ENCODE measurements around the gene ABT1.

The ABT1 gene

DNA sequence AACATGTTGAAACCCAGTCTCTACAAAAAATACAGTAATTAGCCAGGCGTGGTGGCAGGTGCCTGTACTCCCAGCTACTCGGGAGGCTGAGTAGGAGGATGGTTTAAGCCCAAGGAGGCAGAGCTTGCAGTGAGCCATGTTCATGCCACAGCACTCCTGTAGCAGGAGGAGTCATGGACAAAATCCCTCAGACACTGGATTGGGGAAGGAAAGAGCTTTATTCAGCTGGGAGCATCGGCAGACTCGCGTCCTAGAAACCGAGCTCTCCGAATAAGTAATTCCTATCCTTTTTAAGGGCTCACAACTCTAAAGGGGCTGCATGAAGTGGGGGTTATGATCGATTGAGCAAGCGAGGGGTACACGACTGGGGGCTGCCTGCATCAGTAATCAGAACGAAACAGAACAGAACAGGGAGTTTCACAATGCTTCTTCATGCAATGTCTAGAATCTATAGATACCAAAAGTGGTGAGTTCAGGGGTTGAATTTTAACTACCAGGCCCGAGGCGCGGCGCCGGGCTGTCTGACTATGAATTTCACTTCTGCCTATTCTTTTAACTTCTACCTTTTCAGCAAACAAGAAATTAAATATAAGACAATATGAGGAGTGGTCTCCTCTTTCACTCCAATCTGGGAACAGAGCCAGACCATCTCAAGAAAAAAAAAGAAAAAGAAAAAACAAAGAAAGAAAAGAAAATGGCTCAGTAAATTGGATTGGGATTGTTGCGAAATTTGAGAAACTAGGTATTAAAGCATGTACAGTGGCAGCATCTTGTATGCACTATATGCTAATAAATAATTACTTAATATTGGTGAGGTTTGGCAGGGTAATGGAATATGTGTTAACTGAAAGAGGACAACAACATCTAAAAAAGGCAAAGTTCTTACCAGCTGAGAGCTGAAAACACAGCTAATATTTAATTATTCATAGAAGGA is 35.0 kb upstream of the ABT1 start:
- TF ChIP-seq, protein P1, sequence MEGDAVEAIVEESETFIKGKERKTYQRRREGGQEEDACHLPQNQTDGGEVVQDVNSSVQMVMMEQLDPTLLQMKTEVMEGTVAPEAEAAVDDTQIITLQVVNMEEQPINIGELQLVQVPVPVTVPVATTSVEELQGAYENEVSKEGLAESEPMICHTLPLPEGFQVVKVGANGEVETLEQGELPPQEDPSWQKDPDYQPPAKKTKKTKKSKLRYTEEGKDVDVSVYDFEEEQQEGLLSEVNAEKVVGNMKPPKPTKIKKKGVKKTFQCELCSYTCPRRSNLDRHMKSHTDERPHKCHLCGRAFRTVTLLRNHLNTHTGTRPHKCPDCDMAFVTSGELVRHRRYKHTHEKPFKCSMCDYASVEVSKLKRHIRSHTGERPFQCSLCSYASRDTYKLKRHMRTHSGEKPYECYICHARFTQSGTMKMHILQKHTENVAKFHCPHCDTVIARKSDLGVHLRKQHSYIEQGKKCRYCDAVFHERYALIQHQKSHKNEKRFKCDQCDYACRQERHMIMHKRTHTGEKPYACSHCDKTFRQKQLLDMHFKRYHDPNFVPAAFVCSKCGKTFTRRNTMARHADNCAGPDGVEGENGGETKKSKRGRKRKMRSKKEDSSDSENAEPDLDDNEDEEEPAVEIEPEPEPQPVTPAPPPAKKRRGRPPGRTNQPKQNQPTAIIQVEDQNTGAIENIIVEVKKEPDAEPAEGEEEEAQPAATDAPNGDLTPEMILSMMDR (IDR thresholded peaks at IDR 0.05; ENCODE audit: low read depth, low read length): no peak
- H3K4me3 ChIP-seq (replicated peaks in 1 of 2; ENCODE audit: low read depth in 2 of 2, low read length in 2 of 2): no peak overlapping the region
- DNase-seq (ENCODE audit: low read depth in 2 of 2): no peak

DNA sequence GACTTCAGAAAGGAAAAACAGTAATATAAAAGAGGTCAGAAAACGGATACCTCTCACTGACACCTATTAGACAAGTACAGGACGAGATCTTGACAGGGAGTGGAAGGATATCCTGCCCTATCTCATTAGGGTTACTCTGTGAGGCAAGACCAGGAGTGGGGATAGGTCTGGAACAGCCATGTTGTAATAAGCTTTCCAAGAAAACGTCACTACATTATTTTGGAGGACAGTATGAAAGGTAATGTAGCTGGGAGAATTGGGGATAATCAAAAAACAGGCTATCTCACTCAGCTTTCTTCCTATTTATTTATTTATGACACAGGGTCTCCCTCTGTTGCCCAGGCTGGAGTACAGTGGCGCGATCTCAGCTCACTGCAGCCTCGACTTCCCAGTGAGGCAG is 33.3 kb upstream of the ABT1 start:
- H3K4me3 ChIP-seq (replicated peaks in 1 of 2; ENCODE audit: low read depth in 2 of 2, low read length in 2 of 2): no peak overlapping the region
- TF ChIP-seq, protein P1 (IDR thresholded peaks at IDR 0.05; ENCODE audit: low read depth, low read length): no peak
- no peak for DNase-seq (ENCODE audit: low read depth in 2 of 2)

DNA sequence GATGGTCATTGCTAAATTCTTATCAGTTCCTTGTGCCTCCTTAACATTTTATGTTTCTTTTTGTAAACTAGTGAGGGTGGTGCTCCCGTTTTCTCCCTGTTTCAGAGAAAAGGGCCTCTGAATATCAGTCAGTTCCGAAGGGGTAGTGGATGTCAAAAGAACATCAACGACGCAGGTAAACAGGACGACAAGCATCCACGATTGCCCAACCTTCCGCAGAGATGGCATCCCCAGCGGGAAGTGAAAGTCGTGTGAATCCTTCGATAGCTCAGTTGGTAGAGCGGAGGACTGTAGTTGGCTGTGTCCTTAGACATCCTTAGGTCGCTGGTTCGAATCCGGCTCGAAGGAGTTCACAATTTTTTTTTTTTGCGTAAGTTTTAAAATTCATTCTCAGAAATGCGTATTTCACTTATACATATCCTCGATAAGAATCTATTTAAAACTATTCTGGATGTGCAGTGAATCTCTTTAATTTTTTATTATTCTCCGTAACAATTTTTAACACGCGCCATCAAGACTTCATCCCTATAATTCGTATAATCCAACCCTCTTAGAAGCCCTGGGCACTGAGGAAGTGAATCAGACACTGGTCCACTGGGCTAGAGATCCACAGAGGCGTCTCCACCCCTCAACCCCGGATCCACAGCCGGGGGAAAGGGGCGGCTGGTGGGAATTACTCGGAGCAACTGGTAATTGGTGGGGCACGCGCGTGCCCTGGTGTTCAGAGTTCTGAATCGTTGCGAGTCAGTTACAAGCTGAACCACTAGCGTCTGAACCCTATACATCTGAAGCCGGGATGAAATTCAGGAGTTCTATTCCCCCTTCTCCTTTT is 27.9 kb upstream of the ABT1 start:
- TF ChIP-seq, protein P1 (IDR thresholded peaks at IDR 0.05; ENCODE audit: low read depth, low read length): peak; percentile 26
- DNase-seq (ENCODE audit: low read depth in 2 of 2): peak; percentile 94 to 95
- peak overlapping the region; percentile 54 to 67 for H3K4me3 ChIP-seq (replicated peaks in 1 of 2; ENCODE audit: low read depth in 2 of 2, low read length in 2 of 2)

DNA sequence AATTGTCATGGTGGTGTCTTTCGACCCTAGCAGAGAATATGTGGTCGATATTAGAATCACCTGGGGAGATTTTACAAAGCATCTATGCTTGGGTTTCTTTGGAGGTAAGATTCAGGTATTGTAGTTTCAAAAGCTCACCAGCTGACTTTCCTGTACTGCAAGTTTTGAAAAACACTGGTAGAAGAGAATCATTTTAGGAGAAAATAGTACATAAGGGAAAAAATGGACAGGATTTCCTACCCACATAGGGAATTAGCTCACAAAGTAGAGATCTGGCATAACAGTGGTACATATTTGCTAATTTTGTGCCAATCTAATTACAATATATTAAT is 27.4 kb upstream of the ABT1 start:
- peak overlapping the region; percentile 46 to 54 for H3K4me3 ChIP-seq (replicated peaks in 1 of 2; ENCODE audit: low read depth in 2 of 2, low read length in 2 of 2)
- TF ChIP-seq, protein P1 (IDR thresholded peaks at IDR 0.05; ENCODE audit: low read depth, low read length): peak; percentile 0
- DNase-seq (ENCODE audit: low read depth in 2 of 2): no peak

DNA sequence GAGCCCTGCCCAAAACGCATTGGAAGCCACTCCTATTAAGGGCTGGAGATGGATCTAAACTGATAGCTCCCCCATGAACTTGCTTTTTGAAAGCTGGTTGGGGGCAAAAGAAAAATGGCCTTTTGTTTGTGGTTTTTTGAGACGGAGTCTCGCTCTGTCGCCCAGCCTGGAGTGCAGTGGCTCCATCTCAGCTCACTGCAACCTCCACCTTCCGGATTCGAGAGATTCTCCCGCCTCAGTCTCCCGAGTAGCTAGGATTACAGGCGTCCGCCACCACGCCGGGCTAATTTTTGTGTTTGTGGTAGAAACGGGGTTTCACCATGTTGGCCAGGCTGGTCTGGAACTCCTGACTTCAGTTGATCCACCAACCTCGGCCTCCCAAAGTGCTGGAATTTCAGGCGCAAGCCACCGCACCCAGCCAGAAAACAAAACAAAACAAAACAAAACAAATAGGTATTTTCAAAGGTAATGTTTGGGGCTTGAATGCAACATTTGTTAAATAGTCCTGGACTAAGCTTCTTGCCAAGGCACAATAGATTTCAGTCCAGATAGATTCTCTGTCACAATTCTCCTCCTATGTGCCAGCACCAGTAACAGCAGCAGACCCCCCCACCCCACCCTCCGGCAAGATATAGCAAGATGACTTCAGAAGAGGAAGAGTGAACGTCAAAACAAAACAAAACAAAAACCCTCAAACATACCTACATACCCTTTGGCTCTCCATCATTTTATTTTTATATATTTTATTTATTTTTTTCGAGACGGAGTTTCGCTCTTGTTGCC is 26.5 kb upstream of the ABT1 start:
- H3K4me3 ChIP-seq (replicated peaks in 1 of 2; ENCODE audit: low read depth in 2 of 2, low read length in 2 of 2): no peak overlapping the region
- TF ChIP-seq, protein P1 (IDR thresholded peaks at IDR 0.05; ENCODE audit: low read depth, low read length): no peak
- no peak for DNase-seq (ENCODE audit: low read depth in 2 of 2)

DNA sequence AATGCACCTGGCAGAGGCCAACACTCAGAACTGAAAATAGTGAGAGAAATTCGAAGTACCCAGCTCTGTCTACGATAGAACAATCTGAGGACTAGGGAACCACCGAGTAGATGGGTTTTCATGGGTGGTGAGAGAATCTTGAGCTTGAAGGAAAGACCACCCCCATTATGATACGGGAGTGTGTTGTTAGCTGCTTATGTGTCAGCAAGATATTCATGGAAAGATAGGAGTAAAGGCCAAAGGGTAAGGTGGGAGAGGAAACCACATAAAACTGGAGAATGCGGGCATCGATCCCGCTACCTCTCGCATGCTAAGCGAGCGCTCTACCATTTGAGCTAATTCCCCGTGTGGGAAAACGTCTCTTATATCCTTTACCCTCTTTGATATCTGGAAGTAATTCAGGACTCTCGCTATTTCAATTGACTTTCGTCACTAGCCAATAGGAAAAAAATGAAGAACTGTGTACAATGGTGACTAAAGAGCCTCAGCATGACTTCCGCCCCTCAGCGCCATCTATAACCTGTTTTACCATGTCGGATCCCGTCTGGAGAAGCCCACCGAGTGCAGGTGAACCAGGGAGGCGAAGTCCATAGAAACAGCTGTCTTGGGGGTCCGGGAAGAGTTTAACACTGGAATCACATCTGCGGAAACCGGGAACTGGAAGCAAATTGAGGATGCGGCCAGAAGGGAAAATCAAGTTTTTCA is 25.0 kb upstream of the ABT1 start:
- DNase-seq (ENCODE audit: low read depth in 2 of 2): peak; percentile 86 to 95
- H3K4me3 ChIP-seq (replicated peaks in 1 of 2; ENCODE audit: low read depth in 2 of 2, low read length in 2 of 2): peak overlapping the region; percentile 47 to 50
- TF ChIP-seq, protein P1 (IDR thresholded peaks at IDR 0.05; ENCODE audit: low read depth, low read length): no peak

All from cardiac fibroblast (primary cell).